IMR-90 (cell line): ENCODE data around the gene SLC7A7. TPM values are rescaled to one million over a fixed set of nuclear protein-coding genes. Genes with fewer than 3 reads are reported as not detected.
A peak's percentile ranks its signal among the peaks of the same experiment; 100 is the strongest.

Experiments
- ATAC-seq: fragments of 200-7000 bp; cut with Tn5 transposase; 2 replicates; pipeline ENCODE4 v1.9.1; 2020; ENCODE audit warnings: low read depth, mild to moderate bottlenecking, moderate library complexity
- BruUV-seq: library from RNA; stranded (reverse); fragments of 400-500 nt; replicated peaks from 2 replicates; lab custom pipeline; 2021; lab: Mats Ljungman, UMichigan
- CTCF ChIA-PET: fragments of 300-600 bp; formaldehyde crosslinking; extraction: SDS; loops from one replicate; lab custom pipeline; 2021; ENCODE audit warnings: antibody characterized with exemption; lab: Yijun Ruan, JAX
- POLR2A ChIA-PET: fragments of 300-600 bp; sonication (Branson Sonifier 250); formaldehyde crosslinking; loops from one replicate; lab custom pipeline; 2022; ENCODE audit warnings: antibody characterized with exemption; ENCODE audit not compliant: unreplicated experiment; lab: Charles Lee
- DNase-seq: peaks from one replicate; pipeline ENCODE4 v3.0.0; 2013
- H2AFZ ChIP-seq: replicated peaks from 2 replicates; pipeline ENCODE3; 2013; ENCODE audit warnings: low read length, mild to moderate bottlenecking; ENCODE audit not compliant: poor library complexity
- H2AK5ac ChIP-seq: 2 replicates; pipeline ENCODE4 v1.6.1; 2013; ENCODE audit warnings: low read depth, low read length, inconsistent platforms
- H2AK9ac ChIP-seq: replicated peaks from 2 replicates; pipeline ENCODE3; 2013; ENCODE audit warnings: mild to moderate bottlenecking, low read depth, low read length, moderate library complexity; ENCODE audit not compliant: poor library complexity
- H2BK120ac ChIP-seq: 2 replicates; pipeline ENCODE4 v1.6.1; 2013; ENCODE audit warnings: low read depth, low read length, inconsistent platforms
- H2BK15ac ChIP-seq: 3 replicates; pipeline ENCODE4 v1.6.1; 2013; ENCODE audit warnings: low read depth, low read length, inconsistent platforms
- H2BK20ac ChIP-seq: 2 replicates; pipeline ENCODE4 v1.6.1; 2013; ENCODE audit warnings: low read depth, mild to moderate bottlenecking, inconsistent platforms, low read length, moderate library complexity
- H2BK5ac ChIP-seq: 2 replicates; pipeline ENCODE4 v1.6.1; 2013; ENCODE audit warnings: mild to moderate bottlenecking, low read depth, low read length, inconsistent platforms; ENCODE audit not compliant: poor library complexity, severe bottlenecking
- H3K14ac ChIP-seq: replicated peaks from 2 replicates; pipeline ENCODE4 v1.6.1; 2013; ENCODE audit warnings: low read depth, low read length, inconsistent platforms
- H3K18ac ChIP-seq: 2 replicates; pipeline ENCODE4 v1.6.1; 2013; ENCODE audit warnings: low read depth, low read length, control low read depth
- H3K23ac ChIP-seq: 2 replicates; pipeline ENCODE4 v1.6.1; 2013; ENCODE audit warnings: low read depth, low read length, inconsistent platforms
- H3K27ac ChIP-seq: 2 replicates; pipeline ENCODE4 v1.5.1; 2013; ENCODE audit warnings: mild to moderate bottlenecking, control low read depth, low read length; ENCODE audit not compliant: insufficient read depth
- H3K27me3 ChIP-seq: 2 replicates; pipeline ENCODE4 v1.6.1; 2013; ENCODE audit warnings: low read length; ENCODE audit not compliant: control insufficient read depth, insufficient read depth
- H3K36me3 ChIP-seq: 2 replicates; pipeline ENCODE4 v1.6.1; 2013; ENCODE audit warnings: low read length, mixed read lengths; ENCODE audit not compliant: control insufficient read depth, insufficient read depth
- H3K4ac ChIP-seq: 2 replicates; pipeline ENCODE4 v1.6.1; 2013; ENCODE audit warnings: low read depth, low read length, inconsistent platforms
- H3K4me1 ChIP-seq: 2 replicates; pipeline ENCODE4 v1.6.1; 2013; ENCODE audit warnings: low read length, mixed read lengths; ENCODE audit not compliant: control insufficient read depth, insufficient read depth
- H3K4me2 ChIP-seq: 2 replicates; pipeline ENCODE4 v1.6.1; 2013; ENCODE audit warnings: low read depth, mild to moderate bottlenecking, control low read depth, low read length, moderate library complexity
- H3K4me3 ChIP-seq: 2 replicates; pipeline ENCODE4 v1.5.1; 2013; ENCODE audit warnings: low read depth, mild to moderate bottlenecking, control low read depth, low read length, moderate library complexity; ENCODE audit not compliant: insufficient read depth
- H3K56ac ChIP-seq: 2 replicates; pipeline ENCODE4 v1.6.1; 2013; ENCODE audit warnings: low read length, inconsistent platforms; ENCODE audit not compliant: insufficient read depth; ENCODE audit errors: extremely low read depth
- H3K79me1 ChIP-seq, 2 experiments: 2 replicates each; pipeline ENCODE4 v1.6.1; 2013; ENCODE audit warnings: low read length in 2 of 2, inconsistent platforms in 1 of 2, low read depth in 1 of 2
- H3K9ac ChIP-seq: 2 replicates; pipeline ENCODE4 v1.6.1; 2013; ENCODE audit warnings: low read depth, low read length, control low read depth
- H3K9me1 ChIP-seq: 2 replicates; pipeline ENCODE4 v1.6.1; 2013; ENCODE audit warnings: low read length, inconsistent platforms; ENCODE audit not compliant: insufficient read depth
- H3K9me3 ChIP-seq: 2 replicates; pipeline ENCODE4 v1.6.1; 2013; ENCODE audit warnings: low read length; ENCODE audit not compliant: control insufficient read depth, insufficient read depth
- H4K20me1 ChIP-seq: 2 replicates; pipeline ENCODE4 v1.6.1; 2013; ENCODE audit warnings: low read length, inconsistent platforms; ENCODE audit not compliant: insufficient read depth
- H4K5ac ChIP-seq: 2 replicates; pipeline ENCODE4 v1.6.1; 2013; ENCODE audit warnings: mild to moderate bottlenecking, low read depth, low read length, control low read depth
- H4K8ac ChIP-seq, 2 experiments: 2 replicates each; pipeline ENCODE4 v1.6.1; 2013; ENCODE audit warnings: low read depth in 2 of 2, low read length in 2 of 2, control low read depth in 1 of 2, inconsistent platforms in 1 of 2
- H4K91ac ChIP-seq: 2 replicates; pipeline ENCODE4 v1.6.1; 2013; ENCODE audit warnings: low read depth, low read length, inconsistent platforms; ENCODE audit not compliant: insufficient read depth
- BHLHE40 ChIP-seq: fragments of 150-350 bp; IDR thresholded peaks from 2 replicates; pipeline ENCODE4 v1.6.1; 2016; ENCODE audit warnings: mild to moderate bottlenecking, low read depth, low read length
- CHD1 ChIP-seq: IDR thresholded peaks from 2 replicates; pipeline ENCODE4 v1.6.1; 2012; ENCODE audit warnings: low read depth, low read length, improper control_type of control experiment
- CTCF ChIP-seq: conservative IDR thresholded peaks from 2 replicates; pipeline ENCODE4 v1.5.1; 2012; ENCODE audit warnings: mild to moderate bottlenecking, low read depth, low read length, improper control_type of control experiment
- MAFK ChIP-seq: IDR thresholded peaks from 2 replicates; pipeline ENCODE4 v1.6.1; 2012; ENCODE audit warnings: low read depth, low read length, improper control_type of control experiment
- MAZ ChIP-seq: IDR thresholded peaks from 2 replicates; pipeline ENCODE4 v1.6.1; 2012; ENCODE audit warnings: low read depth, mild to moderate bottlenecking, low read length, improper control_type of control experiment, moderate library complexity, borderline replicate concordance
- POLR2A ChIP-seq: IDR thresholded peaks from 2 replicates; pipeline ENCODE4 v1.6.1; 2012; ENCODE audit warnings: mild to moderate bottlenecking, low read depth, low read length
- RAD21 ChIP-seq: IDR thresholded peaks from 2 replicates; pipeline ENCODE4 v1.6.1; 2012; ENCODE audit warnings: low read length, improper control_type of control experiment
- SMC3 ChIP-seq: fragments of 150-350 bp; IDR thresholded peaks from 2 replicates; pipeline ENCODE4 v1.6.1; 2016; ENCODE audit warnings: low read depth, mild to moderate bottlenecking, antibody characterized with exemption, low read length, moderate library complexity
- WGBS, 2 experiments: methylation state at CpG; one replicate each; pipeline versions ENCODE4 v1.1.5 to v1.1.7; 2013; ENCODE audit warnings: missing lambda C conversion rate in 2 of 2; ENCODE audit not compliant: insufficient read length in 1 of 2; ENCODE audit errors: extremely low coverage in 2 of 2; 5-methylcytosine and 5-hydroxymethylcytosine counted together
- dilution Hi-C: fragments of 300-500 bp; cut with HindIII; formaldehyde crosslinking; loops from one replicate; pipeline ENCODE4 v1.14.3; 2018; ENCODE audit warnings: low sequenced_read_pairs; ENCODE audit not compliant: unreplicated experiment
- in situ Hi-C: fragments of 300-500 bp; cut with MboI; formaldehyde crosslinking; loops from 3 replicates; pipeline ENCODE4 v1.14.3; 2019; ENCODE audit warnings: low sequenced_read_pairs, inconsistent platforms, mixed read lengths
- intact Hi-C: fragments of 100-400 bp; cut with micrococcal nuclease; formaldehyde crosslinking; loops from 2 replicates; pipeline ENCODE4 v1.10.0; 2022
- polyA plus RNA-seq, 3 experiments: library from polyadenylated mRNA; depleted of rRNA; stranded (reverse); fragments of >200 nt; gene quantifications; 2 replicates each; pipeline ENCODE4 v1.2.3, GENCODE V29; 2012; ENCODE audit warnings: low replicate concordance in 1 of 3
- total RNA-seq: library from RNA; depleted of rRNA; stranded (reverse); fragments of >200 nt; gene quantifications from 2 replicates; pipeline ENCODE4 v1.2.3, GENCODE V29; 2012

Gene SLC7A7
- total and polyA plus RNA-seq, 2 of the 4 experiments (the other 2 are of a cell fraction), result 1.8 to 2.0 TPM

- Histone ChIP-seq H2BK15ac (peak within 1 kb of the TSS; percentile 45; the same call in 1 of the 3 replicates), H3K27ac (peak within 1 kb of the TSS; percentile 96), H3K23ac (peak within 1 kb of the TSS; percentile 90), H3K56ac (peak within 1 kb of the TSS; percentile 94), H3K27me3 (no peaks in the 10 kb centered on the region), H2AK9ac (peak within 1 kb of the TSS; percentile 96), H3K4me3 (peak within 1 kb of the TSS; percentile 64), H2AK5ac (peak within 1 kb of the TSS; percentile 79), H3K36me3 (peaks cover 28% of the 10 kb centered on the region), H4K5ac (peak within 1 kb of the TSS; percentile 81), H3K4ac (peak within 1 kb of the TSS; percentile 93), H3K79me1 (peaks cover 6 to 45% of the 10 kb centered on the region in 2 experiments; a peak in 3 of 4 replicates), H4K20me1 (peaks cover 27% of the 10 kb centered on the region), H2BK20ac (peak within 1 kb of the TSS; percentile 44; the same call in 1 of the 2 replicates), H3K9ac (peak within 1 kb of the TSS; percentile 94), H3K4me1 (peaks cover 13% of the 10 kb centered on the region), H4K8ac (peak within 1 kb of the TSS; percentile 89 to 95), H3K14ac (peak within 1 kb of the TSS; percentile 68), H3K9me1 (peaks cover 12% of the 10 kb centered on the region), H3K4me2 (peak within 1 kb of the TSS; percentile 81), H4K91ac (peak within 1 kb of the TSS; percentile 93), H2AFZ (peak within 1 kb of the TSS; percentile 71), H2BK120ac (peak within 1 kb of the TSS; percentile 55), H2BK5ac (peak within 1 kb of the TSS; percentile 77), H3K9me3 (no peaks in the 10 kb centered on the region), H3K18ac (peak within 1 kb of the TSS; percentile 77; the same call in 1 of the 2 replicates)
- ATAC-seq, result peak; percentile 77
- ChIA-PET CTCF (interaction anchor here (0.6 to 1.6 kb wide), 5 partner anchors 14 to 266 kb away, joined by 3 to 9 read pairs (median 3); no protein-coding TSS in a partner anchor), POLR2A (interaction anchor here (3.6 kb wide), 1 partner anchor 15 kb away, joined by 25 read pairs; no protein-coding TSS in a partner anchor)
- DNase-seq, result peak; percentile 89
- TF ChIP-seq CHD1, result peak; percentile 43; the same call in 1 of the 2 replicates
- TF ChIP-seq SMC3, result peak; percentile 58
- TF ChIP-seq POLR2A, result peak; percentile 88
- TF ChIP-seq CTCF, result peak; percentile 68
- no peak for TF ChIP-seq BHLHE40
- peak; percentile 61 for TF ChIP-seq RAD21
- no peak; the same call in 1 of the 2 replicates for TF ChIP-seq MAFK
- peak; percentile 57; the same call in 1 of the 2 replicates for TF ChIP-seq MAZ
- intact Hi-C loops (loop anchor here (1.0 to 5.0 kb wide), 7 partner anchors 17 to 279 kb away; partner anchors contain the start of genes AJUBA and RBM23), dilution Hi-C loops (no loop called here), in situ Hi-C loops (no loop called here)
- TSS peak; percentile 88 for BruUV-seq
- 0% methylated on average over 8 of the region's 46 CpGs; no CpG with 5 or more reads in 1 of the 2 experiments for WGBS, 2 experiments
Observed at GRCh38 chr14:22836301-22837113, 21.3 kb upstream of the SLC7A7 start, which contains the start of gene MMP14. Gene MMP14 (plus strand): TSS chr14:22836585. CDS start chr14:22836818, 233 bp downstream.
